Embryonic facial prominence (tissue), 1 donor: ENCODE measurements around the gene NPR1.
"Not testable (repeated sequence)": the region's sequence is repeated elsewhere in the genome, so short reads cannot be mapped to it uniquely, and the experiment has no call there.

Experiments
- DNase-seq: peaks from one replicate; pipeline ENCODE4 v3.0.0-alpha.2; 2016; ENCODE audit errors: extremely low spot score

The NPR1 gene

GRCh38 chr1:153678519-153679336 is at the start of gene NPR1:
NPR1 (plus strand) TSS chr1:153678688; CDS start chr1:153679109, 421 bp downstream.
- no peak for DNase-seq

- DNase-seq, result no peak
These were observed 49.2 kb upstream of the NPR1 start for GRCh38 chr1:153629343-153629665.

GRCh38 chr1:153629971-153630370 is 48.5 kb upstream of the NPR1 start:
- no peak for DNase-seq

DNA sequence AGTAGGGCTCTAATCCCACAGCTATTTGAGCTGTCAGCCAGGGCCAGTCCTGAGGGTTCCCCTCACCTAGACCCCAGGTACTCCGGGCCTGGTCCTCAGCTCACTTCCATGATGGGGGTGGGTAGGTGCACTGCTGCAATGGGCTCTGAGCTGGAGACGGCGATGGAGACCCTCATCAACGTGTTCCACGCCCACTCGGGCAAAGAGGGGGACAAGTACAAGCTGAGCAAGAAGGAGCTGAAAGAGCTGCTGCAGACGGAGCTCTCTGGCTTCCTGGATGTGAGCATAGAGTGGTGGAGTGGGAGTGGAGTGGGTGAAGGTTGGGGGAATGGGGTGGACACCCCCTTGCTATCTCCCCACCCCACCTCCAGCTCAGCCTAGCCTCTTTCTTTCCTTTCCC is 48.1 kb upstream of the NPR1 start:
- DNase-seq, result no peak

DNA sequence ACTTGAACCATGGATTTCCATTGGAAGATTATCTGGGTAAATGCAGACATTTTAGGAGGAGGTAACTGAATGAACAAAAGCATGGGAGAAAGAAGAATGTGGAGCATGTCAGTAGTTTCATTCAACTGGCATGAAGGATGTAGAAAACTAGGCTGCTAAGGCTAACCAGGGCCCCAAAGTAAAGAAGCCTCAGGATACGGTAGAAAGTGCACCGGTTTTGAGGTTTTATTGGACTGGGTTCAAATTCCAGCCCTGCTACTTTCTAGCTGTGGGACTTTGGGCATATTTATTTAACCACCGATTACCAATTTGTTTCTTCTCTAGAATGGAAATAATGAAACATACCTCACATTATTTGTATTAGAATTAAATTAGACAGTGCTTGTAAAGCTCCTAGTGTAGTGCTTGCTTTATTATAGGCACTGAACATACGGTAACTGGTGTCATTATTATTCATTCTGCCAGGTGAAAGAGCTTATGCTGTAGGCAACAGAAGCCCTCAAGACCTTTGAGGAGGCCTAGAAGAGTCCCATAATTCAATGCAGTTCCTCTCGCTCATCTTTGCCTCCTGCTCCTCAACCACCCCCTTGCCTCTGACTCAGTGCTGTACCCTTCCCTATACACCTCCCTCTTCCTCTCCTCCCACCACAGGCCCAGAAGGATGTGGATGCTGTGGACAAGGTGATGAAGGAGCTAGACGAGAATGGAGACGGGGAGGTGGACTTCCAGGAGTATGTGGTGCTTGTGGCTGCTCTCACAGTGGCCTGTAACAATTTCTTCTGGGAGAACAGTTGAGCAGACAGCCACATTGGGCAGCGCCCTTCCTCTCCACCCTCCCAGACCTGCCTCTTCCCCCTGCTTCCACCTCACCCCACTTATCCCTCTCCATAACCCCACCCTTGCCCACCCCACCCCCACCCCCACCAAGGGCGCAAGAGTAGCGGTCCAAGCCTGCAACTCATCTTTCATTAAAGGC is 47.2 kb upstream of the NPR1 start:
- no peak for DNase-seq

DNA sequence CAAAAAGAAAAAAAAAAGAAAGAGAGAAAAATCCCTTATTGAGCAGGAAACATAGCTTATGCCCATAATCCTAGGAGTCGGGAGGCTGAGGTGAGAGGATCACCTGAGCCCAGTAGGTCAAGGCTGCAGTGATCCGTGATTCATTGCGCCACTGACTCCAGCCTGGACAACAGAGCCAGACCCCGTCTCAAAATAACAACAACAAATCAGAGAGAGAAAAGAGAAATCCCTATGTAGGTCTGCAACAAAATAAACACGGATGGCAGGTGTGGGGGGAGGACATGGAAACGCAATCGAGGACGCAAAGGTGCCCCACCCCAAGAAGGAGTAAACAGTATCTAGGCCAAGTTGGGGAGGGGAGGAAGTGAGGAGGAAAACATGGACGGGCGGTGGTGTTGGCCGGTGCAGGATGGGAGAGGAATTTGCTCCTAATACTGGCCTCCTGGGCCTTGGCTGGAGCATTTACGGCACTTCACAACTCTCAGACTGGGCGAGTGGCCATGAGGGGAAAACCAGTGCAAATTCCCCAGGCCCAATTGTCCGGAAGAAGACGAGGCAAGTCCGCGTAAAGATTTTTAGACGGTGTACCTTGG is 45.2 kb upstream of the NPR1 start:
- no peak for DNase-seq

GRCh38 chr1:153633754-153634665 is 44.5 kb upstream of the NPR1 start, which contains the start of gene CHTOP:
CHTOP (plus strand) TSS chr1:153634066; CDS start chr1:153636589, 2,523 bp downstream.
- DNase-seq, result peak; percentile 93

DNA sequence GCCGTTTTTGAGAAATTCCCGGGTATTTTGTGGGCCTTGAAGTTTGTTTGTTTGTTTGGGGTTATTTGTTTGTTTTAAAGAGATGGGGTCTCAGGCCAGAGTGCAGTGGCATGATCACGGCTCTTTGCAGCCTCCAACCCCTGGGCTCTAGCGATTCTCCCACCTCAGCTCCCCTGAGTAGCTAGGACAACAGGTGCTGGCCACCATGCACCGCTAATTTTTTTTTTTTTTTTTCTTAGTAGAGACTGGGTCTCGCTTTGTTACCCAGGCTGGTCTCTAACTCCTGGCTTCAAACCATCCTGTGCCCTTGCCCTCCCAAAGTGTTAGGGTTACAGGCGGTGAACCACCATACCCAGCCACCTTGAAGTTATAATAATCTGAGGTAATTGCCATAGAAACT is 42.6 kb upstream of the NPR1 start:
- no peak for DNase-seq

GRCh38 chr1:153636312-153636711 is 42.2 kb upstream of the NPR1 start:
- DNase-seq, result no peak

- no peak for DNase-seq
These were observed 40.2 kb upstream of the NPR1 start for GRCh38 chr1:153638261-153638660.

DNA sequence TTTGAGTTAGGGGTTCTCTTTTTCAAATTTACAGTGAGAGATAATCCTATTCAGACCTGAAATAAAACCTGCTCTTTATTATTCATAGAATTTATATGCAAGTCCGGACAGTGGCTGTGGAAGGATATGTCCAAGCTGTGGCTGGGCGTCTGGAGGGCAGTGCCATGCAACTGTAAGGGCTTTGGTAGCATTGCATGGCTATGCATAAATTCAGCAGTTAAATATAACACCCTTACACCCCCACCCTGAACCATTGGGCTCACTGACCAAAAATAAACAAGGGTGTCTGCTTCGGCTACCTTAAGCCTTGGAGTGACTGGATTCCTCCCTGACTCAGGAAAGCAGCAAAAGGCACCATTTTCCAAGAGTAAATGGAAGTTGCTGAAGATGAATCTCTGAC is 39.2 kb upstream of the NPR1 start:
- DNase-seq, result no peak

DNA sequence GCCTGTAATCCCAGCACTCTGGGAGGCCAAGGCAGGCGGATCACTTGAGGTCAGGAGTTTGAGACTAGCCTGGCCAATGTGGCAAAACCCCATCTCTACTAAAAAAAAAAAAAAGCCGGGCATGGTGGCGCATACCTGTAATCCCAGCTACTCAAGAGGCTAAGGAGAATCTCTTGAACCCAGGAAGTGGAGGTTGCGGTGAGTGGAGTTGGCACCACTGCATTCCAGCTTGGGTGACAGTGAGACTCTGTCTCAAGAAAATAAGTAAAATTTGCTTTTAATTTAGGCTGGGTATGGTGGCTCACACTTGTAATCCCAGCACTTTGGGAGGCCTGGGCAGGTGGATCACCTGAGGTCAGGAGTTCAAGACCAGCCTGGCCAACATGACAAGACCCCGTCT is 38.3 kb upstream of the NPR1 start:
- DNase-seq, result not testable (repeated sequence)

GRCh38 chr1:153640861-153641260 is 37.6 kb upstream of the NPR1 start:
- no peak for DNase-seq

- no peak for DNase-seq
These were observed 36.3 kb upstream of the NPR1 start for GRCh38 chr1:153642161-153642560.

DNA sequence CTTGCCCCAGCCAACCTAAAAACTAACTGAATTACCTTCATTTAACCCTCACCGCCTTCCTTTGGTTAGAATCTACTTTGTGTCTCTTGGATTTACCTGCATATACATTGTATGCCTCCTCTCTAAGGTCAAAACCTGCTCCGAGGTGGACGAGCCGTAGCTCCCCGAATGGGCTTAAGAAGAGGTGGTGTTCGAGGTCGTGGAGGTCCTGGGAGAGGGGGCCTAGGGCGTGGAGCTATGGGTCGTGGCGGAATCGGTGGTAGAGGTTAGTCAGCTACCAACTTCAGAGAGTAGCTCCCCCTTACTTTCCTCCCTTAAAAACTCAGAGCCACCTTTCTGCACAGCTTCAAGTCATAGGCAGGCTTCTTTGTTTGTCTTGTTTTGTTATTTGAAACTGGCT is 35.4 kb upstream of the NPR1 start:
- DNase-seq, result no peak

GRCh38 chr1:153643816-153644215 is 34.7 kb upstream of the NPR1 start:
- no peak for DNase-seq

DNA sequence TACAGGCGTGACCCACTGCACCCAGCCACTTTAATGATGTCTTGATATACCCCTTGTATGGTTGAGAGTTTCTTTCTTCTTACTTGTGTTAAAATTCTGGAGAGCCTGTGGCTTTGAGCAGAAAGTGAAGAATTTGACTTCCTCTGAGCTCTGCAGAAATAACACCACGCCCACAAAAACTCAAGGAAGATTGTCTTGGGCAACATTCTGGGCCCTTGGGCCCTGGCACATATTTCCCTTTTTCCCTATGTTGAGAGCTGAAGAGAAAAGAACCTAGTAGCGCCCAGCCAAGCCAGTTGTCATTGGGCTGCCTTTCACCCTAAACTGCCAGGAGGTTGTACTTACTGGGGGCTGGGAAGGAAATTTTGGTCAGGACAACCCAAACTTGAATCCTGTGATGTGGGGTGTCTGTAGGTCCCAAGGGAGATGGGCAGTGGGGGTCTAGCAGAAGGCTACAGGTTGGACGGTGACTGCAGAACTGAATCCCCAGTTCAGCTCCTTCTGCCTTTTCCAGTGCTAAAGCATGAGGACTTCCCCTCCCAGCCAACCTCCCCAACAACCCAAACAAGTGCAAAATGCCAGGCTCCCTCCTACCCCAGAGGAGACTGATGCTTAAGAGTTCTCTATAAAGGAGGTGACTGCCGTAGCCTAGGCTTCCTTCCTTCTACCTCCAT is 31.7 kb upstream of the NPR1 start:
- no peak for DNase-seq

GRCh38 chr1:153647346-153647714 is 31.2 kb upstream of the NPR1 start:
- no peak for DNase-seq

- DNase-seq, result no peak
These were observed 30.4 kb upstream of the NPR1 start for GRCh38 chr1:153648000-153648643.

DNA sequence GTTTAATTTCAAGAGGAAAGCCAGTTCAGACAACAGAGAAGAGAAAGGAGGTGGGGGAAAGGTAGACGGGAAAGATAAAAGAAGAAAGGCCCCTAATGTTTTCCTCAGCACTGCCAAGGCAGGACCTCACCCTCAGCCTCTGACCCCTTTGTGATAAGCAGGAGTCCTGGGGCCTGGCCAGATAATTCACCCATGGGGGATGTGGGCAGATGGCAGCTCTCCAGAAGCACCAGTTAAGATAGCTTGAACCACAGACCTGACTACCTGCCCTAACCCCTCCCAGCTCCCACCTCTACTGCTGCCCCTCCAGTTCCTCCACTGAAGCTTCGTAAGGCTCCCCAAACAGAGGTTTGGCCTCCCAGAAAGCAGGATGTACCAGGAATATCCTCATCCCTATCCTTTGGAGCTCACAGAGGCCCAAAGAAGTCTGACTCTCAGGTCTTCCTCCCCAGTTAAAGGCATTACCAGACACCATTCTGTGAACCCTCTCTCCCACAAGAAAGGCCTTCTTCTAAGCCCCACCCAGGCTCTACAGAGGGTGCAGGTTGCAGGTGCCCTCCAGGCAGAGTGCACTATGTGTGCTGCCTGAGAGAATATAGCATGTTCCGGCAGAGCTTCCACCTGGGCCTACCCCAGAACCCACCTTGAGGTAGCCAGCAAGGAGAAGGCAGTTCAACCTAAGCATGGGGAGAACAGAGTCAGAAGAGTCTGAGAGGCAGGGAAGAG is 29.2 kb upstream of the NPR1 start:
- DNase-seq, result no peak
